ENCODE measurements around the gene FTSJ1.

- TF ChIP-seq POLR2A (IDR thresholded peaks at IDR 0.05; ENCODE audit: low read depth, low read length) = no peak
- no peak for TF ChIP-seq TAF1 (IDR thresholded peaks at IDR 0.05; ENCODE audit: low read depth, low read length)
- no peak for TF ChIP-seq PAX5 (IDR thresholded peaks at IDR 0.05; ENCODE audit: insufficient read depth, low read length, severe bottlenecking)
- no peak for TF ChIP-seq POLR2AphosphoS5 (IDR thresholded peaks at IDR 0.05; ENCODE audit: low read depth, low read length)
Measured at GRCh38 chrX:48522291-48522690, 46.3 kb downstream of the FTSJ1 start.

Measured in GM12891 (cell line).